Measurements from ENCODE around the gene FRMD4A.
"Not testable (repeated sequence)": the region's sequence is repeated elsewhere in the genome, so short reads cannot be mapped to it uniquely, and the experiment has no call there.

Gene FRMD4A

GRCh38 chr10:13902868-13903587 is 427.7 kb downstream of the FRMD4A start:
- DNase-seq: no peak

- no peak for DNase-seq
Measured at GRCh38 chr10:13899941-13900340, 430.8 kb downstream of the FRMD4A start.

- DNase-seq: not testable (repeated sequence)
Measured at GRCh38 chr10:13896146-13896545, 434.6 kb downstream of the FRMD4A start.

GRCh38 chr10:13894412-13895093 is 436.2 kb downstream of the FRMD4A start:
- no peak for DNase-seq

- no peak for DNase-seq
Measured at GRCh38 chr10:13893926-13894325, 436.8 kb downstream of the FRMD4A start.

- DNase-seq: no peak
Measured at GRCh38 chr10:13892871-13893270, 437.9 kb downstream of the FRMD4A start.

- DNase-seq: no peak
Measured at GRCh38 chr10:13892001-13892491, 438.7 kb downstream of the FRMD4A start.

- DNase-seq: no peak
Measured at GRCh38 chr10:13891128-13892000, 439.4 kb downstream of the FRMD4A start.

- DNase-seq: no peak
Measured at GRCh38 chr10:13890233-13891127, 440.2 kb downstream of the FRMD4A start.

- DNase-seq: no peak
Measured at GRCh38 chr10:13887761-13888160, 443.0 kb downstream of the FRMD4A start.

- DNase-seq: no peak
Measured at GRCh38 chr10:13885238-13885990, 445.3 kb downstream of the FRMD4A start.

GRCh38 chr10:13883636-13884444 is 446.9 kb downstream of the FRMD4A start:
- no peak for DNase-seq

GRCh38 chr10:13882119-13882711 is 448.5 kb downstream of the FRMD4A start:
- no peak for DNase-seq

- no peak for DNase-seq
Measured at GRCh38 chr10:13880760-13881159, 450.0 kb downstream of the FRMD4A start.

- no peak for DNase-seq
Measured at GRCh38 chr10:13877154-13877909, 453.4 kb downstream of the FRMD4A start.

GRCh38 chr10:13873196-13873595 is 457.5 kb downstream of the FRMD4A start:
- no peak for DNase-seq

- DNase-seq: no peak
Measured at GRCh38 chr10:13872411-13872810, 458.3 kb downstream of the FRMD4A start.

GRCh38 chr10:13871776-13872175 is 458.9 kb downstream of the FRMD4A start:
- DNase-seq: no peak

- no peak for DNase-seq
Measured at GRCh38 chr10:13871011-13871410, 459.7 kb downstream of the FRMD4A start.

Data from central memory CD4-positive, alpha-beta T cell (primary cell).